ENCODE results near the gene NINJ2. TPM values are rescaled to one million over a fixed set of nuclear protein-coding genes. Genes with fewer than 3 reads are reported as not detected.

NINJ2 gene
- total RNA-seq, 4 donors from 2014 or later = 1.4 to 8.0 (median 5.6) TPM

DNA sequence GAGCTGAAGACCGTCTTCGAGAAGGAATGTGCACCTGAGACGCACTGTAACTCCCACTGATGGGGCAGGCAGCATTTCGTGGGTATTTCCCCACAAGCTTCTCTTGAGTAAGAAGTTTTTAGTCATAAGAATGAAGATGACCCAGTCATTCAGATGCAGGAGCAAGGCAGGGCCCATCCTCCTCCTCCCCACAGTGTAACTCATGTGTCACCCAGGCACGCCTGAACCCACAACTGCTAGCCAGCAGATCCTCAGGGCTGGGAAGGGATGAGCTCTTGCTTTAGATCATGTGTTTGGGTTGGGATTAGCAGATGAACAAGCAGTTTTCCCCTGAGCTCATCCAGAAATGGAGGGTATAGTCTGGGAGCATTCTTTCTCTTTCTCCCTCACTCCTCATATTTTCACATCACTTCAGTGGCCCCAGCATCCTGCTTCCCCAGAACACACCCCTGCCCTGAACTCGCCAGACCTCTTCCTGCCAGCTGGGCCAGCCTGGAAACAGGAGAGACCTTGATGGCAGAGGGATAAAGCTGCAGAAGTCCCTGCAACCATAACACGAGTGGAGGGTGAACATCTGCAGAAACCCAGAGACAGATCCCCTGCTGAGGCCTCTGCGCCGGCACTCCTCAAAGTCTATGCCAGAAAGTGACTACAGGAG lies 130.2 kb downstream of the NINJ2 start:
- DNase-seq = no peak
- in situ Hi-C loops (cut with MboI; ENCODE audit: low pct_ligation_motif_present in 1 of 4, low pct_unique_long_range_greater_than_20kb in 1 of 4, low sequenced_read_pairs in 3 of 4) = loop anchor here in 1 of 4 donors (10.0 kb wide), 1 partner anchor 68 kb away; no protein-coding TSS in a partner anchor
- H3K36me3 ChIP-seq = no peaks in the 10 kb centered on the region
- TF ChIP-seq POLR2AphosphoS5 (IDR thresholded peaks at IDR 0.05) (no peak), POLR2A (IDR thresholded peaks at IDR 0.05) (no peak), EP300 (IDR thresholded peaks at IDR 0.05; ENCODE audit: low read depth) (no peak)
- TF ChIP-seq, protein P1, sequence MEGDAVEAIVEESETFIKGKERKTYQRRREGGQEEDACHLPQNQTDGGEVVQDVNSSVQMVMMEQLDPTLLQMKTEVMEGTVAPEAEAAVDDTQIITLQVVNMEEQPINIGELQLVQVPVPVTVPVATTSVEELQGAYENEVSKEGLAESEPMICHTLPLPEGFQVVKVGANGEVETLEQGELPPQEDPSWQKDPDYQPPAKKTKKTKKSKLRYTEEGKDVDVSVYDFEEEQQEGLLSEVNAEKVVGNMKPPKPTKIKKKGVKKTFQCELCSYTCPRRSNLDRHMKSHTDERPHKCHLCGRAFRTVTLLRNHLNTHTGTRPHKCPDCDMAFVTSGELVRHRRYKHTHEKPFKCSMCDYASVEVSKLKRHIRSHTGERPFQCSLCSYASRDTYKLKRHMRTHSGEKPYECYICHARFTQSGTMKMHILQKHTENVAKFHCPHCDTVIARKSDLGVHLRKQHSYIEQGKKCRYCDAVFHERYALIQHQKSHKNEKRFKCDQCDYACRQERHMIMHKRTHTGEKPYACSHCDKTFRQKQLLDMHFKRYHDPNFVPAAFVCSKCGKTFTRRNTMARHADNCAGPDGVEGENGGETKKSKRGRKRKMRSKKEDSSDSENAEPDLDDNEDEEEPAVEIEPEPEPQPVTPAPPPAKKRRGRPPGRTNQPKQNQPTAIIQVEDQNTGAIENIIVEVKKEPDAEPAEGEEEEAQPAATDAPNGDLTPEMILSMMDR (IDR thresholded peaks at IDR 0.05) = no peak
- no peak overlapping the region for H3K4me3 ChIP-seq
- peaks cover 0 to 13% (median 5%) of the 10 kb centered on the region in 4 donors for H3K4me1 ChIP-seq
- no peaks in the 10 kb centered on the region for H3K9me3 ChIP-seq
- intact Hi-C loops (cut with DNase I; ENCODE audit: low total_unique reads) = no loop called here
- no peak overlapping the region for H3K27ac ChIP-seq
- no peaks in the 10 kb centered on the region for H3K27me3 ChIP-seq
- 86% methylated on average over 9 of the region's 9 CpGs; no CpG with 5 or more reads in 1 of the 2 donors for WGBS, 2 donors (ENCODE audit: low coverage in 1 of 2)

DNA sequence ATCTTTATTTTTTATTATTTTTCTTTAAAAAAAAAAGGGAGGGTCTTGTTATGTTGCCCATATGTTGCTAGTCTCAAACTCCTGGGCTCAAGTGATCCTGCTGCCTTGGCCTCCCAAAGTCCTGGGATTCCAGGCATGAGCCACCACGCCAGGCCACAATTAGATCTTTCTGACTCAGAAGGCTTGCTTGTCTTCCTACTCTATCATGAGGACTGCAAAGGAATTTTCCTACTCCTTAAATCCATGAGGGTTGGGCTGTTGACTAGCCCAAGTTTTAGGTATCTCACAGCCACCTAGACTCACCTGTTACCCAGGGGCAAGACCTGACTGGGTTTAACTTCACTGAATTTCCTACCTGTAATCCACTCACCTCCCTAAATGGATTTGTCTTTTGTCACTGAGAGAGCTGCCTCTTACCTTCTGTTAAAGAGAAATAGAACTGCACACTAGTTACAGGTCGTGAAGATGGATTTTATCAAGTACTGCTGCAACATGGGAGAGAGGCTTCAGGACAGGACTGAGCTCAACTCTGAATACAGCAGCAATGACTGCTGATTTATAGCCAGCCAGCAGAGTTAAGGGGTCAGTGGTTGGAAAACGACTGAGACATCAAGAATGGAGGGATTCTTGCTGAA lies 131.2 kb downstream of the NINJ2 start:
- H3K9me3 ChIP-seq = no peaks in the 10 kb centered on the region
- peaks cover 0 to 8% (median 2%) of the 10 kb centered on the region in 4 donors for H3K4me1 ChIP-seq
- WGBS, 2 donors (ENCODE audit: low coverage in 1 of 2) = 72 to 78% methylated on average over 3 of the region's 3 CpGs
- no peaks in the 10 kb centered on the region for H3K36me3 ChIP-seq
- TF ChIP-seq EP300 (IDR thresholded peaks at IDR 0.05; ENCODE audit: low read depth) = no peak
- no peak for TF ChIP-seq POLR2A (IDR thresholded peaks at IDR 0.05)
- TF ChIP-seq POLR2AphosphoS5 (IDR thresholded peaks at IDR 0.05) = no peak
- TF ChIP-seq, protein P1 (IDR thresholded peaks at IDR 0.05) = no peak
- H3K27ac ChIP-seq = no peak overlapping the region
- no peak overlapping the region for H3K4me3 ChIP-seq
- no peak for DNase-seq
- in situ Hi-C loops (cut with MboI; ENCODE audit: low pct_ligation_motif_present in 1 of 4, low pct_unique_long_range_greater_than_20kb in 1 of 4, low sequenced_read_pairs in 3 of 4) (loop anchor here in 1 of 4 donors (10.0 kb wide), 1 partner anchor 67 kb away; no protein-coding TSS in a partner anchor), intact Hi-C loops (cut with DNase I; ENCODE audit: low total_unique reads) (no loop called here)
- H3K27me3 ChIP-seq = no peaks in the 10 kb centered on the region

DNA sequence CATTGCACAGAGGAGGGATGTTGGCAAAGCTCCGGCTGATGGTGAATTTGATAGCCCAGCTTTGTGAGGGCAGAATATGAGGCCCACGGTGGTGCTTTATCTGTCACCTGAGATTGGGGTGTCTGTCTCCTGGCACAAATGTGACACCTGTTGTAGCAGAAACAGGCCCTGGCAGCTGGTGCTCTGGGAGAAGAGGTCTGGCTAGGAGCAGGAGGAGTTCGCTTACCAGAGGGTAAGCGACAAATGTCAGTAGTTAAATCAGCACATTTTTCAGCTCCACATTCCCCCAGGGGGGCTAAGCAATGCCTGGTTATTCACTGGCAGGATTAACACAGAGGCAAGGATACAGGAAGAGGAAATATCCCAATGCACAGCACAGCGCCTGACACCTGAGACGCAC lies 132.4 kb downstream of the NINJ2 start:
- H3K4me3 ChIP-seq = no peak overlapping the region
- WGBS, 2 donors (ENCODE audit: low coverage in 1 of 2) = 74 to 96% methylated on average over 2 to 6 of the region's 6 CpGs
- H3K36me3 ChIP-seq = no peaks in the 10 kb centered on the region
- no peaks in the 10 kb centered on the region for H3K9me3 ChIP-seq
- intact Hi-C loops (cut with DNase I; ENCODE audit: low total_unique reads) = no loop called here
- DNase-seq = no peak
- H3K27ac ChIP-seq = peak overlapping the region in 3 of 4 donors; percentile 23 to 58 (median 32)
- peaks cover 0 to 4% (median 0%) of the 10 kb centered on the region in 4 donors for H3K4me1 ChIP-seq
- in situ Hi-C loops (cut with MboI; ENCODE audit: low pct_ligation_motif_present in 1 of 4, low pct_unique_long_range_greater_than_20kb in 1 of 4, low sequenced_read_pairs in 3 of 4) = loop anchor here in 1 of 4 donors (10.0 kb wide), 1 partner anchor 66 kb away; no protein-coding TSS in a partner anchor
- no peaks in the 10 kb centered on the region for H3K27me3 ChIP-seq
- no peak for TF ChIP-seq POLR2AphosphoS5 (IDR thresholded peaks at IDR 0.05)
- no peak for TF ChIP-seq POLR2A (IDR thresholded peaks at IDR 0.05)
- no peak for TF ChIP-seq EP300 (IDR thresholded peaks at IDR 0.05; ENCODE audit: low read depth)
- TF ChIP-seq, protein P1 (IDR thresholded peaks at IDR 0.05) = no peak

DNA sequence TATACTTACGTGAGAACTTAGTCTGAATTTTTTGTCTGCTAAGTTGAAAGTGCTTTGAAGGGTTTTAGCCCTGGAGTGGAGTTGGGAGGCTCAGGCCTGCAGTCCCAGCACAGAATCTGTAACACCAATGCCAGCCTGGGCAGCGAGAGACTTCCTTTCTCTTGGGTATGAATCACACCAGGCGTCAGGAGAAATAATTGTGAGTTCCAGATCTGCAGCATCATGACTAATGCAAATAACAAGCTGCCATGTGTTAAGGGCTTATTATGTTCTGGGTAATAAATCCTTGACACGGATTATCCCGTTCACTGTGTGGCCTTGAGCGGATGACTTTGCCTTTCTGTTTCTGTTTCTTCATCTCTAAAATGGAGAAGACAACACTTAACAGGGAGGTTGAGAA lies 132.9 kb downstream of the NINJ2 start:
- no peak for DNase-seq
- Histone ChIP-seq H3K27ac (peak overlapping the region in 2 of 4 donors; percentile 23 to 58), H3K9me3 (no peaks in the 10 kb centered on the region), H3K27me3 (no peaks in the 10 kb centered on the region), H3K4me3 (no peak overlapping the region), H3K36me3 (no peaks in the 10 kb centered on the region), H3K4me1 (peaks cover 0 to 4% (median 0%) of the 10 kb centered on the region in 4 donors)
- 82% methylated on average over 4 to 6 of the region's 6 CpGs for WGBS, 2 donors (ENCODE audit: low coverage in 1 of 2)
- no peak for TF ChIP-seq POLR2A (IDR thresholded peaks at IDR 0.05)
- TF ChIP-seq POLR2AphosphoS5 (IDR thresholded peaks at IDR 0.05) = no peak
- TF ChIP-seq, protein P1 (IDR thresholded peaks at IDR 0.05) = no peak
- in situ Hi-C loops (cut with MboI; ENCODE audit: low pct_ligation_motif_present in 1 of 4, low pct_unique_long_range_greater_than_20kb in 1 of 4, low sequenced_read_pairs in 3 of 4) (loop anchor here in 1 of 4 donors (10.0 kb wide), 1 partner anchor 66 kb away; no protein-coding TSS in a partner anchor), intact Hi-C loops (cut with DNase I; ENCODE audit: low total_unique reads) (no loop called here)
